HG03064 (cell line): Measurements from ENCODE around the gene TOGARAM1.

Experiments used
- ATAC-seq: cut with Tn5 transposase; IDR thresholded peaks from one replicate; pipeline ENCODE4 v1.9.1; 2021; ENCODE audit warnings: low read depth; ENCODE audit not compliant: unreplicated experiment

The TOGARAM1 gene

DNA sequence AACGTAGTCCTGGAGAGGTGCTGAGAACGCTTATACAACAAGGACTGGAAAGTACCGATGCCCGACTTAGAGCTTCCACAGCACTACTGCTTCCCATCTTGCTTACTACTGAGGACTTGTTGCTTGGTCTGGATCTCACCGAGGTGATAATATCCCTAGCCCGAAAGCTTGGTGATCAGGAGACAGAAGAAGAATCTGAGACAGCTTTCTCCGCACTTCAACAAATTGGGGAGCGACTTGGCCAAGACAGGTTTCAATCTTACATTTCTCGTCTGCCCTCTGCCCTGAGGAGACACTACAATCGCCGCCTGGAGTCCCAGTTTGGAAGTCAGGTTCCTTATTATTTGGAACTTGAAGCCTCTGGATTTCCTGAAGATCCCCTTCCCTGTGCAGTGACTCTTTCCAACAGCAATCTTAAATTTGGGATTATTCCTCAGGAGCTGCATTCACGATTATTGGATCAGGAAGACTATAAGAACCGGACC, 1.1 kb downstream of the TOGARAM1 start:
- no peak for ATAC-seq

DNA sequence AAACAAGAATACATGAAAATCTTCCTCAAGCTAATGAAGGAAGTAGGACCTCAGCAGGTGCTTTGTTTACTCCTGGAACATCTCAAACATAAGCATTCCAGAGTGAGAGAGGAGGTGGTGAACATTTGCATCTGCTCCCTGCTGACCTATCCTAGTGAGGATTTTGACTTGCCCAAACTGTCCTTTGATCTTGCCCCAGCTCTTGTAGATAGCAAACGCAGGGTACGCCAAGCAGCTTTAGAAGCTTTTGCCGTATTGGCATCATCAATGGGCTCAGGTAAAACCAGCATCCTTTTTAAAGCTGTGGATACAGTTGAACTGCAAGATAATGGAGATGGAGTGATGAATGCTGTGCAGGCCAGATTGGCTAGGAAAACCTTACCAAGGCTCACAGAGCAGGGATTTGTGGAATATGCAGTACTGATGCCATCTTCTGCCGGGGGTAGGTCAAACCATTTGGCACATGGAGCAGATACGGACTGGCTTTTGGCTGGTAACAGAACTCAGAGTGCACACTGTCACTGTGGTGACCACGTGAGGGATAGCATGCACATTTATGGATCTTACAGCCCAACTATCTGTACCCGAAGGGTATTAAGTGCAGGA, 1.9 kb downstream of the TOGARAM1 start:
- no peak for ATAC-seq

DNA sequence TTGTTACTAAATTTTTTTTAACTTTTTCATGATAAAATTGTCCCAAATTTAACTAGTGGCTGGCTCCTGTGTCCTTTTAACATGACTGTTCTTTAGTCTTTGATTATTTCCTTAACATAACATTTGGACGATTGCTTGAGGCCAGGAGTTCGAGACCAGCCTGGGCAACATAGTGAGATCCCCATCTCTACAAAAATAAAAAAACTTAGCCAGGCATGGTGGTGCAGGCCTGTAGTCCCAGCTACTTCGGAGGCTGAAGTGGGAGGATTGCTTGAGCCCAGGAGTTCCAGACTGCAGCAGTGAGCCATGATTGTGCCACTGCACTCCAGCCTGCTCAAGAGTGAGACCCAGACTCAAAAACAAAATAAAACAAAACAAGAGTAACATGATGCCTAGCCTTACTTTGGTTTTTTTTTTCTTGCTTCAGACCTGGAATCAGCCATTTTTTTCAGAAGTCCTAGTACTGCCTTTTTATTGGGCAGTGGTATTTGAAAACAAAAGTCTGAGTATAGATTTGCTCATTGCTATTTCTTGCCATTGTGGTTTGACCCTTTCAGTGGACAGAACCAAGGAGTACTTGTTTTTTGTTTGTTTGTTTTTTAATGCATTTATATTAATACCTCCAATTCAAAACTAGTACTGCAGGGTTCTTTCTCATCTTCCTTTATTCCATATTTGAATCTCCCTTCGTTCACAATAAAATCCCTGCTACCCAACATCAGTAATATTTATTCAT, 4.8 kb downstream of the TOGARAM1 start:
- no peak for ATAC-seq

DNA sequence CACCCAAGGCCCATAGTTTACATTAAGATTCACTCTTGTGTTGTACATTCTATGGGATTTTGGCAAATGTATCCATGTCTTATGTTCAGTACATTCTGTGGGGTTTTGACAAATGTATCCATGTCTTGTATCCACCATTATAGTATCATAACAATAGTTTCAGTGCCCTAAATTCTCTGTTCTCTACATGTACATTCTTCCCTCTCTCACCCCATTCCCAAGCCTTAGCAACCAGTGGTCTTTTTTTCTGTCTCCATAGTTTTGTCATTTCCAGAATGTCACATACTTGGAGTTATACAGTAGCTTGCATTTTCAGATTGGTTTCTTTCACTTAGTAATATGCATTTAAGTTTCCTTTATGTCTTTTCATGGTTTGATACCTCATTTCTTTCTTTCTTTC, 6.7 kb downstream of the TOGARAM1 start:
- ATAC-seq = no peak

DNA sequence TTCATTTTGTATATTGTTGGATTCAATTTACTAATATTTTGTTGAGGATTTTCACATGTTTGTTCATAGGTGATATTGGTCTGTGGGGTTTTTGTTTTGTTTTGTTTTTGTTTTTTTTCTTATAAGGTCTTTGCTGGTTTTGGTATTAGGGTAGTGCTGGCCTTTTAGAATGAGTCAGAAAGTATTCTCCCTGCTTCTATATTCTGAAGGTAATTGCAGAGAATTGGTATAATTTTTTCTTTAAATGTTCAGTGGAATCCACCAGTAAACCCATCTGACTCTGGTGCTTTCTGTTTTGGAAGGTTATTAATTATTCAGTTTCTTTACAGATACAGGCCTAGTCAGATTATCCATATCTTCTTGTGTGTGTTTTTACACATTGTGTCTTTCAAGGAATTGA, 8.9 kb downstream of the TOGARAM1 start:
- ATAC-seq = no peak

DNA sequence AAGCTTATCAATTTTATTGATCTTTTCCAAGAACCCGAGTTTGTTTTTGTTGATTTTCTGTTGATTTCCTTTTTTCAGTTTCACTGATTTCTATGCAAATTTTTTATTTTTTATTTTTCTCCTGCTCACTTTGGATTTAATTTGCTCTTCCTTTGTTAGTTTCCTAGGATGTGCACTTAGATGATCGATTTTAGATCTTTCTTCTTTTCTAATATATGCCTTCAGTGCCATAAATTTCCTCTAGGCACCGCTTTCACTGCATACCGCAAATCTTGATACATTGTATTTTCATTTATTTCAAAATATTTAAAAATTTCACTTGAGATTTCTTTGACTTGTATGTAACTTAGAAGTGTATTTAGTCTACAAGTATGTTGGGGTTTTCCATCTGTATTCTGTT, 9.5 kb downstream of the TOGARAM1 start:
- ATAC-seq = no peak

DNA sequence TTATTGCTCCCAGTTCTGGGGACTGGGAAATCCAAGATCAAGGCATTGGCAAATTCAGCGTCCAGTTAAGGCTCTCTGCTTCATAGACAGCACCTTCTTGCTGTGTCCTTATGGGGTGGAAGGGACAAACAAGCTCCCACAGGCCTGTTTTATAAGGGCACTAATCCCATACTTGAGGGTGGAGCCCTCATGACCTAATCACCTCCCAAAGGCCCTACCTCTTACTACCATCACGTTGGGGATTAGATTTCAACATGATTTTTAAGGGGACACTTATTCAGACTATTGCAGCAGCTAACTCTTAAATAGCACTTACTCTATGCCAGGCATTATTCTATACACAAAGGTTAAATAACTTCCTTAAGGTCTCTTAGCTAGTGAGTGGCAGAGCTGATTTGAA, 17.3 kb downstream of the TOGARAM1 start:
- no peak for ATAC-seq

DNA sequence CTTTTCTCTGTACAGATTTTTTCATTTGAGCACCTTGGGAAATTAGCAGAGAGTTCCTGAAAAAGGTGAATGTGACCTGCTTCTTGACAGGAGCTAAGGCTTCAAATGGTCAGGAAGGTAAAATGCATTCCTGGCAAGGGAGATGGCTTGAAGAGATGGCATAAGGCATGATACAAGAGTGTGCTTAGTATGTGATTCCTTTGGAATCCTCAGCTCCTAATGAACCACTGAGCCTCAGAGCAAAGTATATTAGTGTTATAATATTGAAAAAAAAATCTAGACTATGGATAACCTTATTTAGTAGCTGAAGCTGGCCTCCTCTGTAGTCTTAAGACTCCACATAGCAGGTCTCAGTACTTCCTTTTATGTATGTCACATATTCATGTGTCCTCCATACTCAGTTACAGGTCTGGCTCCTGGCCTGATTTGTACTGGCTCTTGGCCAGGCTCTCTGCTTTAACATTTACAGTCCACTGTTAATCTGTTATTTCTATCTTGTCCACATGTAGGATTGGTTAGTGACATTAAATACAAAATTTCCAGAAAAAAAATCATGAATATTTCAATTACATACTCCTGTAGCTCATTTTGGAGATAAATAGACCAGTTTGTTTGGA, 17.9 kb downstream of the TOGARAM1 start:
- ATAC-seq = no peak

DNA sequence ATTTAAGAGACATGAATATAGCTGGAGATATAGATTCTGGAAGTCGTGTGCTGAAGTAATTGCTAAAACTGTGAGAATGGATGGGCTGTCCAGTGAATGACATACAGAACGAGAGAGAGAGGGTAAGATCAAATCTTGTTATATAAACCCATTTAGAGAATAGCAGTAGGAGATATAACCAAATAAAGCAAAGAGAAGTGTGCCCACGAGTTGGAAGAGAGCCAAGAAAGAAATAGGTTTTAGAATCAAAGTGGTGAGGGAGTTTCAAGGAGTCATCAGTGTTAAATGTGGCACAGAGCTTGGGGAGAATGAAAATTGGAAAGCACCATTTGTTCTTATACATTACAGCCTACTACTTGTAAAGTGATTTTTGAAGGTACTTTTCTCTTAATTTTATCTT, 19.2 kb downstream of the TOGARAM1 start:
- ATAC-seq = no peak

DNA sequence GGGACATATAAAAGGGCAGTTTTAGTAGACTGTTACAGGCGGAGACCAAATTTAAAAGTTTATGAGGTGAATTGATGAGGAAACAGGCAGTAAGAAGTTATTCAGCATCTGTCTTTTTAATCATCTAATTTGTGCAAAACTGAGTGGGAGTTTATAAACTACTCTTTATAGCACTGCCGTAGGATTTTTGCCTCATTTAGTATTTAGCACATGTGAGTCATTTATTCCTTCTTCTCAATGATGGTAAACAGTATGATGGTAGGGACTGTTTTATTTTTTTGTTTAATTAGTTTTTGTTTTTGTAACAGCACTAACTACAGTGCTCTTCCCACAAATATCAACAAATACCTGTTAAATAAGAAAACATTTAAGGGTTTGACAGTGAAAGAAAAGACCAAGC, 20.6 kb downstream of the TOGARAM1 start:
- no peak for ATAC-seq

DNA sequence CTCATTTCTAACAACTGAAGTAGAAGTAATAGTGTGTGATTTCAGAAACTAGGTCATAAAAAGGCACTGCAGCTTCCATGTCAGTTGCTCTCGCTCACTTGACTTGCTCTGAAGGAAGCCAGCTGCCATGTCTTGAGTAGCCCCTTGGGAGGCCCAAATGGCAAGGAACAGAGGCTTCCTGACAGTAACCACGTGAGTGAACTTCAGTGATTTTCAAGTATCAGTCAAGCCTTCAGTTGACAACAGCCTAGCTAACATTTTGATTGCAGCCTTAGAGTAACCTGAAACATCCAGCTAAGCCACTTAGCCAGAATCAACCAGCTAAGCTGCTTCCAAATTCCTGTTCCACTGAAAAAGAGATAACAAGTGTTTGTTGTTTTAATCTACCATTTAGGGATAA, 26.7 kb downstream of the TOGARAM1 start:
- no peak for ATAC-seq

DNA sequence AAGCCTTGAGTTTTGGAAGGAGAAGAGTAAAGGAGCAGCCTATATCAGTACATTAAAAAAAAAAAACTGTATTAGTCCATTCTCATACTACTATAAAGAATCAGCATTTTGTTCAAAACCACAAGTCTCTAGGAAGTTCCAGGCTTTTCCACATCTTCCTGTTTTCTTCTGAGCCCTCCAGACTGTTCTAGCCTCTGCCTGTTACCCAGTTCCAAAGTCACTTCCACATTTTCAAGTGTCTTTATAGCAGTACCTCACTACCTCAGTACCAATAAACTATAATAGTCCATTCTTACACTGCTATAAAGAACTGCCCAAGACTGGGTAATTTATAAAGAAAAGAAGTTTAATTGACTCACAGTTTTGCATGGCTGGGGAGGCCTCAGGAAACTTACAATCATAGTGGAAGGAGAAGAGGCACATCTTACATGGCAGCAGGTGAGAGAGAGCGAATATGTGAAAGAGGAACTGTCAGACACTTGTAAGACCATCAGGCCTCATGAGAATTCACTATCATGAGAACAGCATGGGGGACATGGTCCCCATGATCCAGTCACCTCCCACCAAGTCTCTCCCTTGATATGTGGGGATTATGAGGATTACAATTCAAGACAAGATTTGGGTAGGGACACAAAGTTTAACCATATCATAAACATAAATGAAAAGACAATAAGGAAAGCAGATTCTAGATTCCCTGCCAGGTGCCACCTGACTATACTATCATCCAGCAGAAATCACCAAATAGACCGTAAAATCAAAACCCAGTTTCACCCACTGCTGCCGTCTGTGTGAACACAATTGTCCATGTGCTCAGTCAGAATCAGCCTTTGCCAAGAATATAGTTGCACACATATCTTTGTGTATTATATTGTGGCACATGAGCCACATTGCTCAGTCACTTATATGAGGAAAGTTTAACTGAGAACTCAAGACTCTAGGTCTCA, 27.8 kb downstream of the TOGARAM1 start:
- no peak for ATAC-seq

DNA sequence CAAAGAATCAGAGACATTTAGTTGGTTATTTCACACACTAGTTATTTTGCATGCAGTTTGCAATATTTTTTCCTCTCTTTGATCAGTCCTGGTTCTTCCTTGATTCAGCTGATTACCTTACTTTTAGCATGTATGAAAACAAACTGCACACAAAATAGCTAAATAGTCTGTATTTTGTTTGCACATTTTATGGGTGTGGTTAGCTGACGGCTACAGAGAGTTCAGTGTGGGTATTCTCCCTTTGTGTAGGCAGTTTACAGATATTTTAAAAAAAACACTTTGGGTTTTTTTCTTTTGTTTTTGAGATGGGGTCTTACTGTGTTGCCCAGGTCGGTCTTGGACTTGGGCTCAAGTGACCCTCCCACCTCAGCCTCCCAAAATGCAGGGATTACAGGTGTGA, 28.5 kb downstream of the TOGARAM1 start:
- no peak for ATAC-seq

DNA sequence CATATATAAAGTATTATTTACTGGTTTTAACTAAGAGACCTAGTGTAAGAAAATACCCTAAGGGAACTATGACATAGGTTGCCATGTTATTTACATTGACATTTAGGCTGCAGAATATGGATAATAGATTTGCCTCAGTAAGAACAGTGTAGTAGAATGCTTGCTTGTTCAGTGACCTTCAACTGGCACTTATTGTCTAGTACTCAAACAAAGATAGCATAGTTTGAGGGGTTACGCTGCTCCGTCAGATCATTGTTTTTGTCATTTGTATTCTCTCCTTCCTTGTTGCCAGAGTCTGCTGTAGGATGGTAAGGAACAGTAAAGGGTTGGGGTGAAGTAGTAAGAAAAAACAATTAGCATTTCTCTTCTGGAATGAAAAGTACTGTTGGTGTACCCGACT, 33.2 kb downstream of the TOGARAM1 start:
- ATAC-seq = no peak

DNA sequence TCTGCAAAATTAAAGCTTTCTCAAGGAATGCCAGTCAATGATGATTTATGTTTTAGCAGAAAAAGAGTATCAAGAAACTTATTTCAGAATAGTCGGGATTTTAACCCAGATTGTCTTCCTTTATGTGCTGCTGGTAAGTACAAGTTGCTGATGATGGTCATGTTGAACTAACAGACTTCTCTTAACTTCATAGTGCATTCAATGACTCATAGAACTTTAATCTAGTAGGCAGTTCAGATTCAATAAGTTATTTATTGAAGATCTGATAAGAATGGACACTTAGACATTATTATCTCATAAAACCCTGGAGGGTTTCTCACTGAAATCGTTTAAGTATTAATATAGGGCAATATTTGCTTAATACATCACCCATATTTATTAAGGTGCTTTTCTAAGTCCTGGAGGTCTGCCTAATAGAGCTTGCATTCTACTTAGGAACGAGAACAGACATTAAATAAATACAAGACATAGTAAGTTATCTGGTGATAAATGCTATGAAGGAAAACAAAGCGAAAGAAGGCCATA, 33.8 kb downstream of the TOGARAM1 start:
- ATAC-seq = no peak

DNA sequence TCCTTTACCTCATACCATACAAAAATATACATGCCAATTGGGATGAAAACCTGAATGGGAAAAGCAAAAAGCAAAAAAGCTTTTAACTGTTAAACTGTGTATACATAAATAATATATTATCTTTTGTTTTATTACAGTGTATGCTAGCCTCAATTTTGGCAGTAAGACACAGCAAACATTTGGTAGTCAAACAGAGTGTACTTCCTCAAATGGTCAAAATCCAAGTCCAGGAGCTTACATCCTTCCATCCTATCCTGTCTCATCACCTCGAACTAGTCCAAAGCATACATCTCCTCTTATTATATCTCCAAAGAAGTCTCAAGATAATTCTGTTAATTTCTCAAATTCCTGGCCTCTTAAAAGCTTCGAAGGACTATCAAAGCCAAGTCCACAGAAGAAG, 41.9 kb downstream of the TOGARAM1 start:
- ATAC-seq = no peak

DNA sequence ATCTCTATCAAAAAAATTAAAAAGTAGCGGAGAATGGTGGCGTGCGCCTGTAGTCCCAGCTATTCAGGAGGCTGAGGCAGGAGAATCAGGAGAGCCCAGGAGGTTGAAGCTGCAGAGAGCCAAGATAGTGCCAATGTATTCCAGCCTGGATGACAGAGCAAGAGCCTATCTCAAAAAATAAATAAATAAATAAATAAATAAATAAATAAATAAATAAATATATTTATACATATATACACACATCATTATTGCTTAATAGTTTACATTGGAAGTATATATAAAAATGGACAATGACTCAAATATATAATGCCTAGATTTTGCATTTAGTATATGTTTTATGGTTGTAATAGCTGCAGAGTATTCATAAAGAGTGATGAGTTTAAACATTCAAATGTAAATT, 53.1 kb downstream of the TOGARAM1 start:
- ATAC-seq = no peak

DNA sequence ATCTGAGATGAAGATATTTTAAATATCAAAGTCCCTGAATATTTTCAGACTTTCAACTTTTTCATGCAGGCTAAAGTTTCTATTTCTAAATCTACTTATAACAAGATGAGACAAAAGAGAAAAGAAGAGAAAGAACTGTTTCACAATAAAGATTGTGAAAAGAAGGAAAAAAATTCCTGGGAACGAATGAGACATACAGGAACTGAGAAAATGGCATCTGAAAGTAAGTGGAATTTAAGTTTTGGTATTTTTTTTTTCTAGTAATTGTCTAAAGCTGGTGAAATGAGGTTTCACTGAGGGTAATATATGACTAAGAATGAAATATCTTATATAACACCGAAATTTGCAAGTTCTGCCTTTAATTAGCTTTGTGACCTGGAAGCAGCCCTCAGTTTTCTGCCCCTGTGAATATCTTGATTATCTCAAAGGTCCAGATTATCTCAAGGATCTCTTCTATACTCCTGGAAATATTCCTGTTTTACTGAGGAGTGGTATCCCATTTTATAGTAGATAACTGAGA, 66.2 kb downstream of the TOGARAM1 start:
- ATAC-seq = no peak

DNA sequence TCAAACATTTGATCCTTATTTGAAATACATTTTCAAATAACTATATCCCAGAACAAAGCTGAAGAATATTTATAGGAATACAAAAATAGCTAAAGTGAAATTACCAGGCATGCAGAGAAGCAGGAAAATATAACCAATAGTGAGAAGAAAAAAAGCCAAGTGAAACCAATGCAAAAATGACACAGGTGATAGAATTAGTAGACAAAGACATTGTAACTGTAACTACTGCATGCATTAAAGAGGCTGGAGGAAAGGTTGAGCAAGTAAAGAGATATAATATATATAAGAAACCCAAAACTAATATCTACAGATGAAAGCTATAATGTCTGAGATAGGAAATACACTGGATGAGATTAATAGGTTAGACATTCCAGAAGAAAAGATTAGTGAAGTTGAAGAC, 72.7 kb downstream of the TOGARAM1 start:
- ATAC-seq = no peak

DNA sequence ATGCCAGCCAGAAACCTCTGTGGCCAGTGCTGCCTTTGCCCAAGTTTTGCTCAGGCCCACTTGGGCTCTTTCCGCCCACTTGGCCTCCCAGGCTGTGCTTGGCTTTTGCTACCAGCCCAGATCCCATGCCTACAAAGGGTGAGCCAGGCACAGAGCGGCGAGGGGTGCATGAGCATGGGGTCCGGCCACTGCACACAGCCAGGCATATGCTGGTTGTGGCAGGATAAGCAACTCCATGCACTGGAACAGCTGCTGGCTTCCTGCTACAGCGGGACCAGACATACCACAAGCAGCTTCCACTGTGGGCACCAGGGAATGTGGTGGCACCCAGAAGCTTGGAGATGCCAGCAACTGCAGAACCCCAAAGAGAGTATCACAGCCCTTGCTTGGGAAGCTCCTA, 76.3 kb downstream of the TOGARAM1 start:
- no peak for ATAC-seq
